Measurements from ENCODE around the gene FKBP11.
A peak's percentile ranks its signal among the peaks of the same experiment; 100 is the strongest.

The FKBP11 gene

DNA sequence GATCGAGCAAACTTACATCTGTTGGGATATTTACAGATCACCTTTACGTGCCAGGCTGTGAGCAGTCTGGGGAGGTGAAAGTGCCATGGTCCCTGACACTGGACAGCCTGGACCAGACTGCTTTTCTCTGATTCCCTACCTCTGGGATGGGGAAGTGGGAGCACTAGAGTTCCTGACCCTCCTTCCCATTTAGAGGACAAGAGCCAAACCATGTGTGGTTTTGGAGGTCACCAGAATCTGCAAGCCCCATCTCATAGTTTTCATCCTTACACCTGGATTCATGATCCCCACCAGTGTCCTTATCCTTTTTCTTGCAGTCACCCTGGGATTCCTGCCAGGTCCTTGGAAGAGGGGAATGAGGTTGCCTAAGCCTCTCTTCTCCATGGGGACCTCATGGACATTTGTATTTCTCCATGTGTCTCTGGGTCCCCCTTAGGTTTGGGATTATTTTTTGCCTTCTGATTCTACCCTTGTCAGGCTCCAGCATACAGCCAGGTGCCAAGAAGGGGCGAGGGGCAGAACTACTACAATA lies 47.7 kb upstream of the FKBP11 start:
- Histone ChIP-seq H3K4me1 (ENCODE audit: insufficient read depth, low read length) (peaks cover 23% of the 10 kb centered on the region), H3K4me2 (ENCODE audit: insufficient read depth, low read length) (no peak overlapping the region), H3K9ac (ENCODE audit: low read depth, low read length) (no peak overlapping the region), H4K20me1 (ENCODE audit: insufficient read depth, low read length) (peaks cover 11% of the 10 kb centered on the region), H3K36me3 (ENCODE audit: insufficient read depth, low read length) (no peaks in the 10 kb centered on the region), H3K79me2 (ENCODE audit: insufficient read depth, low read length) (no peaks in the 10 kb centered on the region), H3K27me3 (ENCODE audit: insufficient read depth, low read length, poor library complexity) (peaks cover 60% of the 10 kb centered on the region), H3K4me3 (ENCODE audit: low read depth in 1 of 2, low read length in 2 of 2) (no peak overlapping the region), H3K27ac (ENCODE audit: low read length) (no peak overlapping the region), H3K9me3 (ENCODE audit: insufficient read depth, low read length, severe bottlenecking) (no peaks in the 10 kb centered on the region), H2AFZ (ENCODE audit: low read depth, low read length) (no peak overlapping the region)
- TF ChIP-seq EZH2 (IDR thresholded peaks at IDR 0.05; ENCODE audit: borderline replicate concordance, low read depth, low read length, severe bottlenecking), result no peak
- TF ChIP-seq, protein P1, sequence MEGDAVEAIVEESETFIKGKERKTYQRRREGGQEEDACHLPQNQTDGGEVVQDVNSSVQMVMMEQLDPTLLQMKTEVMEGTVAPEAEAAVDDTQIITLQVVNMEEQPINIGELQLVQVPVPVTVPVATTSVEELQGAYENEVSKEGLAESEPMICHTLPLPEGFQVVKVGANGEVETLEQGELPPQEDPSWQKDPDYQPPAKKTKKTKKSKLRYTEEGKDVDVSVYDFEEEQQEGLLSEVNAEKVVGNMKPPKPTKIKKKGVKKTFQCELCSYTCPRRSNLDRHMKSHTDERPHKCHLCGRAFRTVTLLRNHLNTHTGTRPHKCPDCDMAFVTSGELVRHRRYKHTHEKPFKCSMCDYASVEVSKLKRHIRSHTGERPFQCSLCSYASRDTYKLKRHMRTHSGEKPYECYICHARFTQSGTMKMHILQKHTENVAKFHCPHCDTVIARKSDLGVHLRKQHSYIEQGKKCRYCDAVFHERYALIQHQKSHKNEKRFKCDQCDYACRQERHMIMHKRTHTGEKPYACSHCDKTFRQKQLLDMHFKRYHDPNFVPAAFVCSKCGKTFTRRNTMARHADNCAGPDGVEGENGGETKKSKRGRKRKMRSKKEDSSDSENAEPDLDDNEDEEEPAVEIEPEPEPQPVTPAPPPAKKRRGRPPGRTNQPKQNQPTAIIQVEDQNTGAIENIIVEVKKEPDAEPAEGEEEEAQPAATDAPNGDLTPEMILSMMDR (IDR thresholded peaks at IDR 0.05; ENCODE audit: borderline replicate concordance, extremely low read depth, low read length, poor library complexity, severe bottlenecking), result no peak
- DNase-seq (no peak), ATAC-seq (ENCODE audit: insufficient read depth, low read depth) (no peak)

DNA sequence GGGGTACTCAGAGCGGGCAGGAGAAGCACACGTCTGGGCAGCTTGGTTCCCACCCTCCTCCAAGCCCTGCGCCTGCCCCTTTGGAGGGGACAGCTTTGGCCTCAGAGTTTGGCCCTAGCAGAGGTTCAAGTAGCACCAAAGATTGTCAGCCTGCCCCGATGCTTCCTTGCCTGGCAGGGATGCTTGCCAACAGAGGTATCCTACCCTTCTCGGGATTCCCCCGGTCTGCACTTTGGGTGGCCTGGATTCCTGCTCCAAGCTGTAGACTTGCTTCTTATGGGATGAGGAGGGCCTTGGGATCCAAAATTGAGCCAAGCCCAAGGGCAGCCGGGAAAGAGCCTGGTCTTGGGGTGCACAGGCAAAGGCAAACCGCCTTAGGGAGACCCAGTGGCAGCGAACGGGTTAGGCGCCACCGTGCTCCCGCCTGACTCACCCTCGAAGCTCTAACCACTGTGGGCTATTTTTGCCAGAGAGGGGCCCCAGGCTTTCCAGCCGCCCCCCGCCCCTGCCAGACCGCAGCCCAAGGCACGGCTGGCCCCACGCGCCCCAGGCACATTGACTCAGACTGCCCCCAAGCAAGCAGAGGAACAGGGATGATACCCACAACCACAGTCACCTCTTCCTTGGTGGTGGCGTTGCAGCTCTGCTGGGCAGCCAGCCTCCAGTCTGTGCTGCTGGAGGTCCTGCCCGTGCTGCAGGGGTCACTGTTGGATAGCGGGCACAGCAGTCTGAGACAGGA lies 47.1 kb upstream of the FKBP11 start:
- peaks cover 17% of the 10 kb centered on the region for H3K4me1 ChIP-seq (ENCODE audit: insufficient read depth, low read length)
- H2AFZ ChIP-seq (ENCODE audit: low read depth, low read length), result no peak overlapping the region
- ATAC-seq (ENCODE audit: insufficient read depth, low read depth), result no peak
- no peak for DNase-seq
- H3K4me2 ChIP-seq (ENCODE audit: insufficient read depth, low read length), result 0 out of 2 replicates have a peak overlapping the region, but pooled peaks have one; percentile 65
- H3K36me3 ChIP-seq (ENCODE audit: insufficient read depth, low read length), result no peaks in the 10 kb centered on the region
- no peak overlapping the region for H3K9ac ChIP-seq (ENCODE audit: low read depth, low read length)
- H3K9me3 ChIP-seq (ENCODE audit: insufficient read depth, low read length, severe bottlenecking), result no peaks in the 10 kb centered on the region
- H3K4me3 ChIP-seq (ENCODE audit: low read depth in 1 of 2, low read length in 2 of 2), result no peak overlapping the region
- H3K27ac ChIP-seq (ENCODE audit: low read length), result no peak overlapping the region
- peaks cover 11% of the 10 kb centered on the region for H4K20me1 ChIP-seq (ENCODE audit: insufficient read depth, low read length)
- no peaks in the 10 kb centered on the region for H3K79me2 ChIP-seq (ENCODE audit: insufficient read depth, low read length)
- H3K27me3 ChIP-seq (ENCODE audit: insufficient read depth, low read length, poor library complexity), result peaks cover 58% of the 10 kb centered on the region
- TF ChIP-seq, protein P1 (IDR thresholded peaks at IDR 0.05; ENCODE audit: borderline replicate concordance, extremely low read depth, low read length, poor library complexity, severe bottlenecking), result no peak
- TF ChIP-seq EZH2 (IDR thresholded peaks at IDR 0.05; ENCODE audit: borderline replicate concordance, low read depth, low read length, severe bottlenecking), result no peak

DNA sequence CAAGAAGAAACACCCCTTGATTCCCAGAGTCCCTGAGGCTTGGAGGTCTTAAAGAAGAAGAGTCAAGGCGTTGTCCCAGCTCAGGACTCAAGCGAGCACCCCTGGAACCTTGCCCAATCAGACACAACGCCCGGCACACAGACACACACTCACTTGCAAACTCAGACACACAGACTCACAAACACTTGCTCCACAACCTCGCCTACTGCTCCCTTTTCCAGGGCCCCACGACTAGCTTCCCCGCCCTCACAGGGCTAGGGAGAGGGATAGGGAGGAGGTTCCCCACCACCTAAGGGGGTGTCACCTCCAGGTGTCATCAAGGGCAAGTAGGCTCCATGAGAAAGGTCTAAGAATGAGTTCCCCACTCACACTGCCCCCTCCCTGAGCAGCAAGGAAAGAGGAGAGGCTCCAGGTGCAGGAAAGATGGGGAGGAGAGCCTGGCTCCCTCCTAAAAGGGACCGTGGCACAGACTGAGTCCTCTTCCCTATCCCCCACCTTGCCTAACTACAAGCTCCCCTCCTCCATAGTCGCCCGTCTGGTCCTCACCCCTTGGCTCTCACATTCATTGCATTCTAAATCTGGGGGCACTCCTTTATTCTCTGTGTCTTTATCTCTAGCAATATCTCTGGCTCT lies 45.5 kb upstream of the FKBP11 start:
- Histone ChIP-seq H3K79me2 (ENCODE audit: insufficient read depth, low read length) (no peaks in the 10 kb centered on the region), H3K4me1 (ENCODE audit: insufficient read depth, low read length) (peaks cover 17% of the 10 kb centered on the region), H3K27me3 (ENCODE audit: insufficient read depth, low read length, poor library complexity) (peaks cover 50% of the 10 kb centered on the region), H3K4me3 (ENCODE audit: low read depth in 1 of 2, low read length in 2 of 2) (peak overlapping the region in 1 of 2 experiments; percentile 49; a peak in 3 of 4 replicates), H3K4me2 (ENCODE audit: insufficient read depth, low read length) (peak overlapping the region; percentile 65), H2AFZ (ENCODE audit: low read depth, low read length) (peak overlapping the region; percentile 40), H3K36me3 (ENCODE audit: insufficient read depth, low read length) (no peaks in the 10 kb centered on the region), H3K27ac (ENCODE audit: low read length) (no peak overlapping the region), H3K9ac (ENCODE audit: low read depth, low read length) (peak overlapping the region; percentile 43), H4K20me1 (ENCODE audit: insufficient read depth, low read length) (peaks cover 11% of the 10 kb centered on the region), H3K9me3 (ENCODE audit: insufficient read depth, low read length, severe bottlenecking) (no peaks in the 10 kb centered on the region)
- DNase-seq, result no peak
- TF ChIP-seq, protein P1 (IDR thresholded peaks at IDR 0.05; ENCODE audit: borderline replicate concordance, extremely low read depth, low read length, poor library complexity, severe bottlenecking), result no peak
- TF ChIP-seq EZH2 (IDR thresholded peaks at IDR 0.05; ENCODE audit: borderline replicate concordance, low read depth, low read length, severe bottlenecking), result no peak
- ATAC-seq (ENCODE audit: insufficient read depth, low read depth), result no peak; the same call in 2 of the 3 replicates
